SJSA1 (cell line): ENCODE data around the gene EVL. TPM values are rescaled to one million over a fixed set of nuclear protein-coding genes. Genes with fewer than 3 reads are reported as not detected.

Experiments used
- DNase-seq, 2 experiments: peaks; one replicate each; pipeline ENCODE4 v3.0.0-alpha.2; 2015 to 2020; ENCODE audit warnings: low spot score in 2 of 2, low read depth in 1 of 2
- H3K27ac ChIP-seq: fragments of 250-450 bp; sonication (Bioruptor Pico); 2 replicates; pipeline ENCODE4 v1.5.1; 2020; ENCODE audit warnings: mild to moderate bottlenecking, moderate library complexity
- H3K27me3 ChIP-seq: fragments of 250-450 bp; sonication (Bioruptor Pico); replicated peaks from 2 replicates; pipeline ENCODE4 v1.5.1; 2020; ENCODE audit warnings: mild to moderate bottlenecking, moderate library complexity
- H3K36me3 ChIP-seq: fragments of 250-450 bp; sonication (Bioruptor Pico); 2 replicates; pipeline ENCODE4 v1.5.1; 2020; ENCODE audit warnings: mild to moderate bottlenecking
- H3K4me1 ChIP-seq: fragments of 250-450 bp; sonication (Bioruptor Pico); replicated peaks from 2 replicates; pipeline ENCODE4 v1.6.1; 2021; ENCODE audit warnings: mild to moderate bottlenecking
- H3K4me3 ChIP-seq: fragments of 250-450 bp; sonication (Bioruptor Pico); 2 replicates; pipeline ENCODE4 v1.5.1; 2020; ENCODE audit warnings: mild to moderate bottlenecking
- H3K9me3 ChIP-seq: fragments of 250-450 bp; sonication (Bioruptor Pico); replicated peaks from 2 replicates; pipeline ENCODE4 v1.5.1; 2020; ENCODE audit warnings: mild to moderate bottlenecking
- total RNA-seq: library from RNA; depleted of rRNA; stranded (reverse); fragments of >200 nt; shearing (Covaris generic); gene quantifications from 2 replicates; pipeline ENCODE4 v1.2.3, GENCODE V29; 2014

Gene EVL
- total RNA-seq, 1 experiment from 2014 or later = 10.8 TPM

DNA sequence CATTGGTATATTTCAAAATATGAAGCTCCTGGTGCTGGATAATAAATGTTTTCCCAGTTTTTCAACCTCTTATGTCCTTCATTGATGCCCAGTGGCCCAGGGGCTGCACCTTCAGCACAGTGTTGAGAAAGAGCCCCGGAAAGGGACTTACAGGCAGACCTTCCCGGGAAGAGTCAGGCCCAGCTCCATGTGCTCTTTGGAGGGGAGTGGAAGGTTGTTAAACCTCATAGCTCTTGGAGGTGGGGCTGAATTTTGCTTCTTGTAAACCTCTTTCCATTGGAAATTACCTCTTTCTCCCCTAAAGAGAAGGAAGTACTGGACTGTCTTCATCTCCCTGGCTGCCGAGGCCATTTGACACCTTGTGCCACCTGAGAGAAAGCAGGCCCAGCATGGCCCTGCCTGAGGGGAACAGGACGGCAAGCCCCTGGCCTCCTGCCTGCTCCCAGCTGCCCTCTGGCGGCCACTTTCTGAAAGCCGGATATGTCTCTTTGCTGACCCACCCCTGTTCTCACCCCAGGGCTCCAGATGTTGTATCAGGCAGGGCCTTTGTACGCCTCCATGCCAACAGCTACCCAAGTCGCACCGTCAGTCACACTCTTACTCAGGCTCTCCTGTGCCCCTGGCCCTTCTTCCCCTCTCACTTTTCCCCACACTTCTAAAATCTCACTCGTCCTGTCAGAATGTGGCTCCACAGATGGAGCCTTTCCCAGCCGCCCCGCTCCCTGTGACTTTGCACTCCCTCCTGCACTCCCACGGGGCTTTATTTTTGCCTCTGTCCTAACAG, 43.0 kb downstream of the EVL start:
- H3K4me1 ChIP-seq = no peaks in the 10 kb centered on the region; the same call in 1 of the 2 replicates
- no peaks in the 10 kb centered on the region for H3K9me3 ChIP-seq
- H3K36me3 ChIP-seq = no peaks in the 10 kb centered on the region
- H3K4me3 ChIP-seq = no peak overlapping the region
- peak; percentile 51 to 77 for DNase-seq
- H3K27me3 ChIP-seq = no peaks in the 10 kb centered on the region
- no peak overlapping the region for H3K27ac ChIP-seq

DNA sequence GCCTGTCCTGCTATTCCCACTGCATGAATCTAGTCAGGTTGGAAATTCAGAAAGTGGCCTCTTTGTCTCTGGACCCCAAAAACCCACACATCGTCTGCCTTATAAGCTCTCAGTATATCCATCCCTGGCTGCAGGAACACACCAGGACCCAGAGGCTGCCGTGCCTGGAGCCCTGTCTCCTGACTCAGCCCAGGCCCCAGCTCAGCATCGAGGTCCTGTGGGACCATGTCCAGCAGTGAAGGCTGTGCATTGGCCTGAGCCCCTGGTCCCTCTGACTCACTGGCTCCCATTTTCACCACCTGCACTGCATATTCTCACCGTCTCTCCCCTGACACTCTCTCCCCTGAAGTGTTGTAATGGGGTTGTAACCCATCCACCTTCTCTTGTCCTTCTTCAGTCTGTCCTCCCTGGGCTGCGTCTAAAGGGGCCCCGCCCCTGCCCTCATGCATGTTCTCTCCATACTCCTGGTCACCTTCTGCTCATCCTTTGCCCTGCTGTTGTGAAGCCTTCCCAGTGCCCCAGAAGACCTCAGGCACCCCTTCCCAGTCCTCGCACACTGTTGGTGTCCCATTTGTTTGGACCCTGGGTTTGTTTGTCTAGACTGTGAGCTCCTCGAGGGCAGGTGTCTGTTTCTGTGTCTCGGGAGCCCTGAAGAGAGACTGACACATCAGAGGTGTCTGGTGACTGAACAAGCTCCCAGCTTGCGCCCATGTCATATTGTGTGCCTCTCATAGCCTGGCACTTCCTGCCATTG, 43.8 kb downstream of the EVL start:
- H3K27me3 ChIP-seq = no peaks in the 10 kb centered on the region
- no peak for DNase-seq
- no peak overlapping the region for H3K4me3 ChIP-seq
- H3K4me1 ChIP-seq = no peaks in the 10 kb centered on the region
- no peaks in the 10 kb centered on the region for H3K9me3 ChIP-seq
- no peaks in the 10 kb centered on the region for H3K36me3 ChIP-seq
- H3K27ac ChIP-seq = no peak overlapping the region

DNA sequence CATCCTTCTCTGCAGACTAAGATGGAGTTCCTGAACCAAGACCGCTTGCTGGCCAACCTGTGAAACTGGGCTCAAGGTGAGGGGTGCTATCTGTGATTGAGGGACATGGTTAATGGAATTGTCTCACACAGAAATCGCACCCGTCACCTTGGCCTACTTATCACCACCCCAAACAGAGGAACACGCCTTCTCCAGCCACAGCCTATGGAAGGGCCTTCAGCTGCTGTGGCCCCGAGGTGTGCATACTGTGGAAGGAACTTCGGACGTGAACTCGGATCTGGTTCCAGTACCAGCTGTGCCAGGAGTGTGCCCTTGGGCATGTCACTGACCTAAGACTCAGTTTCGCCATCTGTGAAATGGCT, 44.4 kb downstream of the EVL start:
- Histone ChIP-seq H3K4me1 (no peaks in the 10 kb centered on the region), H3K4me3 (no peak overlapping the region), H3K27ac (no peak overlapping the region), H3K27me3 (no peaks in the 10 kb centered on the region), H3K36me3 (no peaks in the 10 kb centered on the region), H3K9me3 (no peaks in the 10 kb centered on the region)
- DNase-seq = no peak

DNA sequence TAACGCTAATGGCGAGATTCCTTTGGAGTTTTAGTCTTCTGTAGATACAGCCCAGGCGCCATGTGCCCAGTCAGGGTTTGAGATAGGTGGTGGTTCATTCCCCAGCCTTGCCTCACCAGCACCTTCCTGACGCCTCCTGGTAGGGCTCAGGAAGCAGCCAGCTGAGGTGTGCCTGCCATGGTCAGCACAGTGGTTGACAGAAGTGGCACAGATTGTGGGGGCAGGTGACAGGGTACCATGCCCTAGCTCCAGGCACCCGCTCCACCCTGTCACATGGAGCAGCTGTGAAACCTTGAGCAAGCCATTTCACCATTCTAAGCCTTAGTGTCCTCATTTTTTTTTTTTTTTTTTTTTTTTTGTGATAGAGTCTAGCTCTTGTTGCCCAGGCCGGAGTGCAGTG, 45.6 kb downstream of the EVL start:
- Histone ChIP-seq H3K27ac (no peak overlapping the region), H3K36me3 (no peaks in the 10 kb centered on the region), H3K4me3 (no peak overlapping the region), H3K4me1 (no peaks in the 10 kb centered on the region), H3K27me3 (no peaks in the 10 kb centered on the region), H3K9me3 (no peaks in the 10 kb centered on the region)
- no peak for DNase-seq

DNA sequence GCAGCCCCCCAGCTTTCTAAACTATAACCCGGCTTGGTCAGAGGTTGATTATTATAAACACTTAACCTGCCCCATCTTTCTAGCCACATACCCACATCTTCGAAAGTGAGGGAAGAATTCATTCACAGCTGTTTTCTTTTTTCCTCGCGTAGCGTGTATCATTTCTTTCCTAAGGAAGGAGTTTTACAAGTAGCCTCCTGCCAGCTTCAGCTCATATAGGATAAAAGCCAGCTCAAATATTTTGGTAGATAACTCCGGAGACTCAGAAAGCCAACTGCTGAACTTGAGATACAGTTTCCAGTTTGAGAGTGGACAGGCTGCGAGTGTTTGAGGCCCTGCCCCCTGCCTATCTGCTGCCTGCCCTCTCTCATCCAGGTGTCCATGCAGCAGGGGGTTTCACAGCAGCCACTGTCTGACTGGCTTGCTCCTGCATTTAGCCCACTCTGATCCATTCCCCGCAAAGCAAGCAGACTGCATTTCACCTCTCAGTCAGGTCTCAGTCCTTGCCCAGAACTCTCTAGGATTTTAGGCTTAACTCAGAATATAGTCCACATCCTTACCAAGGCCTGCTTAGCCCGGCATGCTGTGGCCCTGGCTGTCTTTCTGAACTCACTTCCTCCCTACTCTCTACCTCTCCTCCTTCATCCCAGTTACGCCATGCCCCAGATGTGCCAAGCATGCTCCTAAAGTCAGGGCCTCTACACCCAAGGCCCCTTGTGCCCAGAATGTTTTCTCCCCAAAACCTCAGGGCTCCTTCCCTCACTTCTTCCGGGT, 46.9 kb downstream of the EVL start:
- H3K4me3 ChIP-seq = no peak overlapping the region
- H3K36me3 ChIP-seq = no peaks in the 10 kb centered on the region
- H3K9me3 ChIP-seq = no peaks in the 10 kb centered on the region
- H3K27me3 ChIP-seq = no peaks in the 10 kb centered on the region
- H3K27ac ChIP-seq = no peak overlapping the region
- no peaks in the 10 kb centered on the region for H3K4me1 ChIP-seq
- DNase-seq = no peak

DNA sequence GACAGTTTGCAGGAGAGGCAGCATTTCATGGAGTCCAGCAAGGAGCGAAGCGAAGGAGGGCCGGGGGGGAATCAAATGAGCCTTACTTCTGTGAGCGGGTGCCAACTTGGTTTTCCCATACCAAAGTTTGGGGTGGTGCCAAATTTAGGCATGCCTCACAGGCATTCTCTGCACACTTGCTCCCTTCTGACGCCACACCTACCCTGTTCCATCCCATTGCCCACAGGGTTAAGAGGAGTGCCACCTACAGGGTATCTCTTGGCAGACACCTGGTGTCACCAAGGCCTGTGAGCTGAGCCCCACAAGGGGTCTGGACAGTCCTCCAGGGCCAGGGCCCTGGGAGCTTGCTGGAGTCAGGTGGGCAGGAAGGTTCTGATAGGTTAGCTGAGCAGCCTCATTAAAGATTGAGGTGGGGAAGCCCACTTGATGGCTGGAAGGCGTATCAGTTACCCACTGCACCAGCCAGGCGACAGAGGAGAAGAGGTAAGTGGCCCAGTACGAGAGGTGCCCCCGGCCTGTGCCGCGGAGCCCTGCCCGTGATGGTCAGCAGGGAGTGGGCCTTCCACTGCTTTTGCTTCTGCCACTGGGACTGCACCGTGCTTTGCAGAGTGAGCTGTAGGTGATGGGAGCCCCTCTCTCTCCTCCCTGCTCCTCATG, 49.0 kb downstream of the EVL start:
- Histone ChIP-seq H3K4me1 (no peaks in the 10 kb centered on the region), H3K36me3 (no peaks in the 10 kb centered on the region), H3K9me3 (no peaks in the 10 kb centered on the region), H3K27ac (no peak overlapping the region), H3K4me3 (no peak overlapping the region), H3K27me3 (no peaks in the 10 kb centered on the region)
- DNase-seq = no peak

DNA sequence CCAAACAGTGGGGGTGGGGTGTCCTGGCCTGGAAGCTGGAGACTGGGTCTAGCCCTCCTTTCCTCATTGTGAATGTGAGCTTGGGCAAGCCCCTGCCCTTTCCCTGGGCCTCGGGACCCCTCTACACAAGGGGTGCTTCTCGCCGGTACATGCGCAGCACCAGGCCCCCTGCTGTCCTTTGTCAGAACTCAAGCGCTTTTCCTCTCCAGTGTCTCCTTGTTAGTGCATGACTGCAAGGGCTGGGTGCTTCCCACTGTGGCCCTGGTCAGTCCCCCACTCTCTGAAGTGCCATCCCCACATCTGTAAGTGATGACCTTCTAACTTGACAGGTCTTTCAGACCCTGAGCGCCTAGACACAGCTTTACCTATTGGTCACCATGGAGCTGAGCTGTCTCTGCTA, 50.0 kb downstream of the EVL start:
- no peaks in the 10 kb centered on the region for H3K36me3 ChIP-seq
- no peak overlapping the region for H3K4me3 ChIP-seq
- H3K27me3 ChIP-seq = no peaks in the 10 kb centered on the region
- no peak overlapping the region for H3K27ac ChIP-seq
- no peaks in the 10 kb centered on the region for H3K4me1 ChIP-seq
- no peak for DNase-seq
- no peaks in the 10 kb centered on the region for H3K9me3 ChIP-seq

DNA sequence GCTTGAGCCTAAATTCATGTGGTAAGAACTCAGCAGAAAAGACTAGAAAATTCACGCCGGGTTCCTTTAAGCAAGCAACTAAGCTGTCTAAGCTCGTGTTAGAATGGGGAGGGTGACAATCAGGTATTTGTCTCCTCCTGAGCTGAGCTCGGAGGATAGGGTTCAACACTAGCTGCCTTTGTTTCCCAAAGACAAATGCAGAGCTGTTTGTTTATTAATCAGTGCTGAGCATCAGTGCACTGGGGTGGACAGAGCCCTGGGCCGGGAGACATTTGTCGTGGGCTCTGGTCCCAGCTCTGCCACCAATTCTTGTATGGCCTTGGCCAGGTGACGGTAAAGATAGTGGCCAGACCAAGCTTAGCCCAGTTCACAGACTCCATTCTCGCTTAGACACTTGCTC, 50.5 kb downstream of the EVL start:
- H3K36me3 ChIP-seq = no peaks in the 10 kb centered on the region
- H3K4me1 ChIP-seq = no peaks in the 10 kb centered on the region
- H3K27me3 ChIP-seq = no peaks in the 10 kb centered on the region
- H3K27ac ChIP-seq = no peak overlapping the region
- DNase-seq = no peak
- H3K9me3 ChIP-seq = no peaks in the 10 kb centered on the region
- H3K4me3 ChIP-seq = no peak overlapping the region

DNA sequence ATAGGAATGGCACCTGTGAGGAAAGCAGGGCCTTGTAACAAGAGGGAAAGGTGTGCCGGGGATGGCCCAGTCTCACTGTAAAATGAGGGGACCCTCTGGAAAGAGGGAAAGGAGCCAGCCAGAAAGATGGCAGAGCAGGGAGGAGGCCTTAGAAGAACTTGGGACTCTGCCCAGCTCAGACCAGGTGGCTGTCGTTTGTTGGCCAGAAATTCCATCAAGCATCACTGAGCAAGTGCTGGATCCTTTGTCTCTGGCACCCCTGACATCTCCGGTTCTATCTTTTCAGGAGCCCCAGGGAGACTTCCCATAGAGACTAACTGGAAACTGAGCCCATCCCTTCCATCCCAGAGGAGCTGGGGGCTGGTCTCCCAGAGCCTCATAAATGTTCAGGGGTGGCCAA, 50.9 kb downstream of the EVL start:
- Histone ChIP-seq H3K9me3 (no peaks in the 10 kb centered on the region), H3K36me3 (no peaks in the 10 kb centered on the region), H3K27ac (no peak overlapping the region), H3K27me3 (no peaks in the 10 kb centered on the region), H3K4me1 (no peaks in the 10 kb centered on the region), H3K4me3 (no peak overlapping the region)
- no peak for DNase-seq

DNA sequence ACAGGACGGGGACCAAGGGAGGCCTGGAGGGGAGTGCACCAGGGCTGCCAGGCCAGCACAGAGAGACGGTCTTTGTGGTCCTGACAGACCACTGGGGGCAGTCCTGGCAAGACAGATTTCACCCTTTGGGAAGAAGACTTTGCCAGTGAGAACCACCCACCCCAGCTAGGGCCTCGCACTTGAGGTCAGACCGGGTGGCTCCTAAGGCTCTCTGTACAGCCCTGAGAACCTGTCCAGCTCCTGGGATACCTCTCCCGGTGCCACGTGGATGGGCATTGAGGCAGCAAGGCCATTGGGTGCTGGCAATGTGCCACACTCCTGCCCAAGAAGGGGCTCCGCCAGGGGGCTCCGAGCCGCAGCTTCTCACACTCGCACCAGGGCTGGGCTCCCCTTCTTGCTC, 51.8 kb downstream of the EVL start:
- Histone ChIP-seq H3K27me3 (no peaks in the 10 kb centered on the region), H3K4me1 (no peaks in the 10 kb centered on the region), H3K36me3 (no peaks in the 10 kb centered on the region), H3K4me3 (no peak overlapping the region), H3K27ac (no peak overlapping the region), H3K9me3 (no peaks in the 10 kb centered on the region)
- no peak for DNase-seq

DNA sequence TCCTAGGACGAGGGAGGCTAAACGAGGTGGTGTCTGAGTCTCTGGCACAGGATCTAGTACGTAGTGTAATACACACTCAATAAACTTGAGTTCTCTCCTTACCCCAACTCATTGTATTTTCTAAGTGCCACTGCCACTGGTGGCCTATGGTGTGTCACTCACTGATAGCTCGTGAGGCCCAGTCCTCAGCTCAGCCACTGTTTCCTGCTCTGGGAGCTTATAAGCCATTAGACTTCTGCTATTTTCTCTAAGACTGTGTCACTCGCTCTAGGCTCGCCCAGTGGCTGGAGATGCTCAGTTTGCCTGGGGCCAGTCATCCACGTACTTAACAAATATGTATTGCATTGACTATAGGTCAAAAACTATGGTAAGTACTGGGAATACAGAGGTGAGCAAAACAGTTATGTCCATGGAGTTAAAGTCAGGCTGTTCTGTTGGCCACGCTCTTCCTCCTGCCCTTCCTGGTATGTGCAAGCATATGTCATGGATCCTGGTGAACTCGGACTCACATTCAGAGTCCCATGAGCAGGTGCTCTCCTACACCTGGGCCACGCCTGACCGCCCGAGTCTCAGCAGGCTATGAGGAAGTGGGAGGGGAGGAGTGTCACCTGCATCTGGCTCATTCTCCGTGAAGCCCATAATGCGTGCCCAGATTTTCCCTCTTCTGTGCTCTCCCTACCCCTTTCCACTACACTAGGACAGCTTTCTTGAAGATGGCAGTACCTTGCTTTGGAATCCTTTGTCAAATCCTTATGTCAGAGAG, 52.6 kb downstream of the EVL start:
- no peak for DNase-seq
- H3K4me3 ChIP-seq = no peak overlapping the region

DNA sequence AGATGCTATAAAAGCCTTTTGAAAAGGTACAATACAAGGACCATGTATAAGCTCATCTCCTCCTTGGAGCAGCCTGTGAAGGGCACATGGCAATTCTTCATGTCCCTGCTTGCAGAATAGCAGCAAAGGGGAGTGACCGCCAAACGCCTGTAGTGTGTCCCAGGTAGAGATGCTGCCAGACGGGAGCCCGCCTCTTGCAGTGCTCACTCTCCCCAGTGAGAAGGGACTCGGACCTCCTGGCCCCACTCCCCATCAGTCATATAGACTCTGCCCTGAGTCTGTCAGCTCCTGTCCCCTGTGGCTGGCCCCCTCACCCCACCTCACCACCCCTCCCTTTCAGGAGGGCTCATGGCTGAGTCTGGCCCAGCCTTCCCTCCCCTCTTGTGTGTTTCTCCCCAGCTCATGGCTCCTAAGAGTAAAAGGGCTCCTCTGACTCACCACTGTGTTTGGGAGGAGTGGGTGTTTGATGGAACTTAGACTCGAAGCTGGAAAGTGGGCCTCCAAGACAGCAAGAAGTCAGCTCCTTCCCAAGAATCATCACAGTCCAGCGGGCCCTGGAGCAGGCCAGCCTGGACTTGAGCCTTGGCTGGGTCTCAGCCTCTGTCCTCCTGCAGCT, 53.3 kb downstream of the EVL start:
- Histone ChIP-seq H3K4me1 (no peaks in the 10 kb centered on the region), H3K9me3 (no peaks in the 10 kb centered on the region), H3K4me3 (no peak overlapping the region), H3K27ac (no peak overlapping the region), H3K36me3 (no peaks in the 10 kb centered on the region), H3K27me3 (no peaks in the 10 kb centered on the region)
- no peak for DNase-seq

More for the DNA sequence above, 52.6 kb downstream of the EVL start:
- no peaks in the 10 kb centered on the region for H3K36me3 ChIP-seq
- H3K27me3 ChIP-seq = no peaks in the 10 kb centered on the region
- H3K9me3 ChIP-seq = no peaks in the 10 kb centered on the region
- no peaks in the 10 kb centered on the region for H3K4me1 ChIP-seq
- no peak overlapping the region for H3K27ac ChIP-seq

DNA sequence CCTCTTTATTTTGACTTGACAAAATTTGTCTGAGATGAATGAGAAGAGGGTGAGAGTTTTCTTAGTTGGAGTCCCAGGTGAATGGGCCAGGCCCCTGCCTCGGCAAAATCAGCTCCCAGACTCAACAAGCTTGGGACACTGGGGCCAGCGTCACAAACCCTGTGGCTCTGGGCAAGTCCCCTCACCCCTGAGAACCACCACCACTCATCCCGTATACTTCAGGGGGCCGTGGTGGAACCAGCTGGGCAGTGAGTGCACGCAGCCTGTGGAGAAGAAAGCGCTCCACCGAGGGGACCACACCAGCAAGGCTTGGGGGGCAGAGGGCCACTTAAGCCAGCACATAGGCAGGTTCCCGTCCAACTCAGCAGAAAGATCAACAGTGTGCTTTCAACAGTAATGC, 54.0 kb downstream of the EVL start:
- no peaks in the 10 kb centered on the region for H3K36me3 ChIP-seq
- H3K27ac ChIP-seq = no peak overlapping the region
- DNase-seq = no peak
- H3K27me3 ChIP-seq = no peaks in the 10 kb centered on the region
- no peaks in the 10 kb centered on the region for H3K9me3 ChIP-seq
- H3K4me1 ChIP-seq = no peaks in the 10 kb centered on the region
- H3K4me3 ChIP-seq = no peak overlapping the region
